PC-9 (cell line): Measurements from ENCODE around the gene EME1. TPM values are rescaled to one million over a fixed set of nuclear protein-coding genes. Genes with fewer than 3 reads are reported as not detected.
A peak's percentile ranks its signal among the peaks of the same experiment; 100 is the strongest.

Source experiments
- BruUV-seq: library from RNA; stranded (reverse); fragments of 400-500 nt; replicated peaks from 2 replicates; lab custom pipeline; 2021; lab: Mats Ljungman, UMichigan
- CTCF ChIA-PET: fragments of 300-600 bp; sonication (Branson Sonifier 250); formaldehyde crosslinking; loops from one replicate; lab custom pipeline; 2022; ENCODE audit warnings: antibody characterized with exemption; lab: Charles Lee
- POLR2A ChIA-PET: fragments of 300-600 bp; sonication (Branson Sonifier 250); formaldehyde crosslinking; loops from one replicate; lab custom pipeline; 2022; ENCODE audit warnings: antibody characterized with exemption; ENCODE audit not compliant: unreplicated experiment; lab: Charles Lee
- DNase-seq, 2 experiments: peaks; one replicate each; pipeline versions ENCODE4 v3.0.0 to v3.0.0-alpha.2; 2015 to 2022; ENCODE audit warnings: mixed read lengths in 1 of 2
- H2AFZ ChIP-seq: fragments of 200-600 bp; sonication (generic); 2 replicates; pipeline ENCODE4 v1.8.1; 2017; ENCODE audit warnings: antibody characterized with exemption
- H3F3A ChIP-seq: fragments of 200-600 bp; sonication (generic); 2 replicates; pipeline ENCODE4 v1.8.1; 2017; ENCODE audit warnings: antibody characterized with exemption, mild to moderate bottlenecking, low read depth; ENCODE audit not compliant: insufficient read depth
- H3K27ac ChIP-seq: fragments of 200-600 bp; sonication (generic); 2 replicates; pipeline ENCODE4 v1.6.1; 2016; ENCODE audit warnings: mixed run types
- H3K27me3 ChIP-seq: fragments of 200-600 bp; sonication (generic); 2 replicates; pipeline ENCODE4 v1.6.1; 2016; ENCODE audit warnings: low read depth, mixed run types; ENCODE audit not compliant: insufficient read depth
- H3K36me3 ChIP-seq: fragments of 200-600 bp; sonication (generic); 2 replicates; pipeline ENCODE4 v1.6.1; 2016; ENCODE audit warnings: low read depth, mixed run types
- H3K4me1 ChIP-seq: fragments of 200-600 bp; sonication (generic); replicated peaks from 2 replicates; pipeline ENCODE4 v1.6.1; 2016; ENCODE audit warnings: mixed run types; ENCODE audit not compliant: insufficient read depth
- H3K4me2 ChIP-seq: fragments of 200-600 bp; sonication (generic); 2 replicates; pipeline ENCODE4 v1.6.1; 2017; ENCODE audit warnings: mixed run types
- H3K4me3 ChIP-seq: fragments of 200-600 bp; sonication (generic); 2 replicates; pipeline ENCODE4 v1.6.1; 2016; ENCODE audit warnings: mixed run types
- H3K79me2 ChIP-seq: fragments of 200-600 bp; sonication (generic); 2 replicates; pipeline ENCODE4 v1.6.1; 2017; ENCODE audit warnings: low read depth, mixed run types
- H3K9me2 ChIP-seq: fragments of 200-600 bp; sonication (generic); 2 replicates; pipeline ENCODE4 v1.8.1; 2017; ENCODE audit warnings: mild to moderate bottlenecking; ENCODE audit not compliant: insufficient read depth
- H3K9me3 ChIP-seq: fragments of 200-600 bp; sonication (generic); 2 replicates; pipeline ENCODE4 v1.8.1; 2016; ENCODE audit warnings: low read depth; ENCODE audit not compliant: insufficient read depth
- H4K20me1 ChIP-seq: fragments of 200-600 bp; sonication (generic); 2 replicates; pipeline ENCODE4 v1.8.1; 2017; ENCODE audit not compliant: insufficient read depth
- EZH2 ChIP-seq: fragments of 200-600 bp; sonication (generic); IDR thresholded peaks from 2 replicates; pipeline ENCODE4 v1.8.0; 2017; ENCODE audit warnings: antibody characterized with exemption, low read depth
- intact Hi-C: fragments of 100-400 bp; cut with micrococcal nuclease; formaldehyde crosslinking; loops from one replicate; pipeline ENCODE4 v1.10.0; 2022; ENCODE audit not compliant: unreplicated experiment
- total RNA-seq: library from RNA; stranded (reverse); gene quantifications from 2 replicates; pipeline ENCODE4 v1.2.3, GENCODE V29; 2021
- TF ChIP-seq, protein P1 (sequence below): fragments of 200-600 bp; sonication (generic); conservative IDR thresholded peaks from 2 replicates; pipeline ENCODE4 v1.6.1; 2017; ENCODE audit warnings: mixed run types, antibody characterized with exemption, mild to moderate bottlenecking, moderate library complexity

Gene EME1
- total RNA-seq, 1 experiment from 2014 or later: 21.0 TPM

DNA sequence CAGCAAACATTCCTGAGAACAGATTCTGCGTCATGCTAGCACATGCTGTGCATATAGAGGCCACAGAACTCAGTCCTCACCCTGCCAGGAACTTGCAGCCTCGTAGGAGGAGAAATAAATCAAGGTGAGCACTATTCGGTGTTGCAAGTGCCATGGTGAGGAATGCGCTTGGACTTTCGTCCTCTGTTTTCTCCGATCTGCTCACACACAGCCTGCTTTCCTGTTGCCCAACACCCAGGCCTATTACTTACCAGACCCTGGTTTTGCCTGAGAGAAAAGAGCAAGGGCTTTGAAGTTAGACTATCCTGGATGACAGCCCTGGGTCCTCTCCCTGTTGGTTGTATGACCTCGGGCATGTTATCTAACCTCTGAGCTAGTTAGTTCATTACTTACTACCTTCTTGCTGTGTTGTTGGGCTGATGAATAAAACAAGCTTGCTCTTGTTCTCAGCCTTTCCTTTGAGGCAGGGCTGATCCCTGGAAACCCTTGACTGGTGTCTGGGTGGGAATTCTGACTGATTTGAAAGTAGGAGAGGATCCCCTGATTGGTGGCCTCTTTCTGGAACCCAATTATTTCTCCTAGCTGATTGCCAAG lies 55.9 kb downstream of the EME1 start:
- peaks cover 14% of the 10 kb centered on the region for H3K36me3 ChIP-seq
- H3F3A ChIP-seq: peaks cover 45% of the 10 kb centered on the region
- no TSS peak for BruUV-seq
- ChIA-PET POLR2A (no interaction called here), CTCF (no interaction called here)
- H2AFZ ChIP-seq: no peak overlapping the region
- peak overlapping the region; percentile 7; the same call in 1 of the 2 replicates for H3K4me2 ChIP-seq
- no peak for TF ChIP-seq EZH2
- TF ChIP-seq, protein P1, sequence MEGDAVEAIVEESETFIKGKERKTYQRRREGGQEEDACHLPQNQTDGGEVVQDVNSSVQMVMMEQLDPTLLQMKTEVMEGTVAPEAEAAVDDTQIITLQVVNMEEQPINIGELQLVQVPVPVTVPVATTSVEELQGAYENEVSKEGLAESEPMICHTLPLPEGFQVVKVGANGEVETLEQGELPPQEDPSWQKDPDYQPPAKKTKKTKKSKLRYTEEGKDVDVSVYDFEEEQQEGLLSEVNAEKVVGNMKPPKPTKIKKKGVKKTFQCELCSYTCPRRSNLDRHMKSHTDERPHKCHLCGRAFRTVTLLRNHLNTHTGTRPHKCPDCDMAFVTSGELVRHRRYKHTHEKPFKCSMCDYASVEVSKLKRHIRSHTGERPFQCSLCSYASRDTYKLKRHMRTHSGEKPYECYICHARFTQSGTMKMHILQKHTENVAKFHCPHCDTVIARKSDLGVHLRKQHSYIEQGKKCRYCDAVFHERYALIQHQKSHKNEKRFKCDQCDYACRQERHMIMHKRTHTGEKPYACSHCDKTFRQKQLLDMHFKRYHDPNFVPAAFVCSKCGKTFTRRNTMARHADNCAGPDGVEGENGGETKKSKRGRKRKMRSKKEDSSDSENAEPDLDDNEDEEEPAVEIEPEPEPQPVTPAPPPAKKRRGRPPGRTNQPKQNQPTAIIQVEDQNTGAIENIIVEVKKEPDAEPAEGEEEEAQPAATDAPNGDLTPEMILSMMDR: no peak
- no peak for DNase-seq
- peaks cover 66% of the 10 kb centered on the region for H3K4me1 ChIP-seq
- no peak overlapping the region for H3K27ac ChIP-seq
- no peaks in the 10 kb centered on the region for H3K27me3 ChIP-seq
- H3K9me3 ChIP-seq: no peaks in the 10 kb centered on the region
- peaks cover 83% of the 10 kb centered on the region for H3K79me2 ChIP-seq
- H4K20me1 ChIP-seq: peaks cover 19% of the 10 kb centered on the region
- H3K9me2 ChIP-seq: no peaks in the 10 kb centered on the region
- intact Hi-C loops: no loop called here
- H3K4me3 ChIP-seq: no peak overlapping the region

DNA sequence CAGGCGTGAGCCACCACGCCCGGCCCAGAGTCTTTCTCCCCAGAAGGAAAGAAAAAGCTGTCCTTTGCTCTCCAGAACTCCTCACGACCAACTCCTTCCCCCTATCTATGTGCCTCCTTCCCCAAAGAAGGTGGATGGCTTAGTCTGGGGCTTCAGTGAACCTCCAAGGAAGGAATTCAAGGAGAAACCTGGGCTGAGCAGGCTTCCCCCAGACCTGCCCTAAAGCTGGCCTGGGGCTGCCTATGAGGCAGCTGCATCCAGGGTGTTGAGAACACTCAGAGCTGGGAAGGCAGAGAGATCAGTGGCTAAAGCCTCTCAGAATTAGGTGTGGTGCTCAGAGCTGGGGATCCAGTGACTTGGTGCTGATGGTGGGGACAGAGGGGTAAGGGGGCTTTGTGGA lies 56.8 kb downstream of the EME1 start:
- no TSS peak for BruUV-seq
- Histone ChIP-seq H3K79me2 (peaks cover 83% of the 10 kb centered on the region), H3K4me3 (no peak overlapping the region), H2AFZ (no peak overlapping the region), H3K36me3 (peaks cover 14% of the 10 kb centered on the region), H4K20me1 (peaks cover 19% of the 10 kb centered on the region), H3K27ac (no peak overlapping the region), H3K9me3 (no peaks in the 10 kb centered on the region), H3F3A (peaks cover 37% of the 10 kb centered on the region), H3K27me3 (no peaks in the 10 kb centered on the region), H3K4me2 (peak overlapping the region; percentile 7; the same call in 1 of the 2 replicates), H3K9me2 (no peaks in the 10 kb centered on the region), H3K4me1 (peaks cover 58% of the 10 kb centered on the region)
- DNase-seq: no peak
- TF ChIP-seq EZH2: no peak
- TF ChIP-seq, protein P1: no peak
- intact Hi-C loops: no loop called here
- POLR2A ChIA-PET: no interaction called here
- CTCF ChIA-PET: no interaction called here

Other genes starting within 250 kb of the EME1 start
- 0.17 and 0.73 TPM in 2 replicates for gene SAMD14, start 243.1 kb upstream of the EME1 start, total RNA-seq
- 34.0 and 35.8 TPM in 2 replicates for gene PPP1R9B, start 222.6 kb upstream of the EME1 start, total RNA-seq
- not detected in 2 replicates for gene SGCA, start 207.2 kb upstream of the EME1 start, total RNA-seq
- 20.7 and 29.5 TPM in 2 replicates for gene COL1A1, start 171.6 kb upstream of the EME1 start, total RNA-seq
- gene TMEM92, start 98.8 kb upstream of the EME1 start, total RNA-seq: 12.9 and 16.6 TPM in 2 replicates
- 34.0 and 37.5 TPM in 2 replicates for gene XYLT2, start 27.1 kb upstream of the EME1 start, total RNA-seq
- gene MRPL27, start within 50 bp of the EME1 start, total RNA-seq: 42.6 and 48.3 TPM in 2 replicates
- gene LRRC59, start 24.3 kb downstream of the EME1 start, total RNA-seq: 72.9 and 102 TPM in 2 replicates
- gene ACSF2, start 53.0 kb downstream of the EME1 start, total RNA-seq: 149 and 154 TPM in 2 replicates
- gene CHAD, start 95.7 kb downstream of the EME1 start, total RNA-seq: not detected in 2 replicates
- 14.8 and 15.1 TPM in 2 replicates for gene RSAD1, start 105.6 kb downstream of the EME1 start, total RNA-seq
- 4.9 and 11.6 TPM in 2 replicates for gene MYCBPAP, start 135.2 kb downstream of the EME1 start, total RNA-seq
- 15.6 and 22.8 TPM in 2 replicates for gene EPN3, start 159.5 kb downstream of the EME1 start, total RNA-seq
- 41.5 and 60.5 TPM in 2 replicates for gene SPATA20, start 173.9 kb downstream of the EME1 start, total RNA-seq
- gene CACNA1G, start 187.5 kb downstream of the EME1 start, total RNA-seq: 0.28 and 0.46 TPM in 2 replicates